ENCODE measurements around the gene SLC35F1.

SLC35F1 gene

DNA sequence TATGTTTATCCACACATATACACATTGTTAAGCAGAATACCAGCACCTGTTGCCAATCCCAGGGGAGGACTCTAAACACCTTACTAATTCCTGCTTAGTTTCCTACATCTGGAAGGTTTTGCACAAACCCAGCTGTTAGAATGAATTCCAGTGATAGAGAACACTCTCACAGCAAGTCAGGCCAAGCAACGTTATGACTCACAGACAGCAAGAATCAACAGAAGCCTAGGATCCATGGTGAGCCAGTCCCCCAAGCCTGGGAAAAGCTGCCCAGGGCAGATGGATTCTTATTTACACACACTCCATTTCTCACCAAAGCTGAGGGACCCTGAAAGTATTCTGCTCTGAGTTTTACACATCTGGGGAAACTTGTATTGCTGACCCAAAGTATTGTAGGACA is 291.7 kb downstream of the SLC35F1 start:
- TF ChIP-seq, protein P1, sequence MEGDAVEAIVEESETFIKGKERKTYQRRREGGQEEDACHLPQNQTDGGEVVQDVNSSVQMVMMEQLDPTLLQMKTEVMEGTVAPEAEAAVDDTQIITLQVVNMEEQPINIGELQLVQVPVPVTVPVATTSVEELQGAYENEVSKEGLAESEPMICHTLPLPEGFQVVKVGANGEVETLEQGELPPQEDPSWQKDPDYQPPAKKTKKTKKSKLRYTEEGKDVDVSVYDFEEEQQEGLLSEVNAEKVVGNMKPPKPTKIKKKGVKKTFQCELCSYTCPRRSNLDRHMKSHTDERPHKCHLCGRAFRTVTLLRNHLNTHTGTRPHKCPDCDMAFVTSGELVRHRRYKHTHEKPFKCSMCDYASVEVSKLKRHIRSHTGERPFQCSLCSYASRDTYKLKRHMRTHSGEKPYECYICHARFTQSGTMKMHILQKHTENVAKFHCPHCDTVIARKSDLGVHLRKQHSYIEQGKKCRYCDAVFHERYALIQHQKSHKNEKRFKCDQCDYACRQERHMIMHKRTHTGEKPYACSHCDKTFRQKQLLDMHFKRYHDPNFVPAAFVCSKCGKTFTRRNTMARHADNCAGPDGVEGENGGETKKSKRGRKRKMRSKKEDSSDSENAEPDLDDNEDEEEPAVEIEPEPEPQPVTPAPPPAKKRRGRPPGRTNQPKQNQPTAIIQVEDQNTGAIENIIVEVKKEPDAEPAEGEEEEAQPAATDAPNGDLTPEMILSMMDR (IDR thresholded peaks at IDR 0.05; ENCODE audit: insufficient read depth, missing control alignments): no peak
- DNase-seq (ENCODE audit: insufficient read length, low spot score) (no peak), FAIRE-seq (no peak)

DNA sequence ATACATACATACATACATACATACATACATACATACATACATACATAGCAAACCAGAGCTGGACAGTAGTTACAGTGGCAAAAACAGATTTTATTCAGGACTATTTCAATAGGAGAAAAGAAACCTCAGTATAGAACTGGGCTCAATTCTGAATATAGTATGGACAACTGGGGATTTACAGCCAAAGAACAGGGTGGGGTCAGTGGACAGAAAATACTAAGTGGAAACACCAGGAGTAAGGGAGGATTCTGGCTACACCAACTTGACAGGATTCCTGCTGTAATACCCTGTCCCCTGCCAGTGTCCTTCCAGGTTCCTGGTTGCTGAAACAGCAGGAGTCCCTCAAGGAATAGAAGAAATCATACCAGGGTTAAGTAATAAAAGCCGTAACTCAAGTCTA is 293.1 kb downstream of the SLC35F1 start:
- no peak for FAIRE-seq
- no peak for DNase-seq (ENCODE audit: insufficient read length, low spot score)
- TF ChIP-seq, protein P1 (IDR thresholded peaks at IDR 0.05; ENCODE audit: insufficient read depth, missing control alignments): no peak

DNA sequence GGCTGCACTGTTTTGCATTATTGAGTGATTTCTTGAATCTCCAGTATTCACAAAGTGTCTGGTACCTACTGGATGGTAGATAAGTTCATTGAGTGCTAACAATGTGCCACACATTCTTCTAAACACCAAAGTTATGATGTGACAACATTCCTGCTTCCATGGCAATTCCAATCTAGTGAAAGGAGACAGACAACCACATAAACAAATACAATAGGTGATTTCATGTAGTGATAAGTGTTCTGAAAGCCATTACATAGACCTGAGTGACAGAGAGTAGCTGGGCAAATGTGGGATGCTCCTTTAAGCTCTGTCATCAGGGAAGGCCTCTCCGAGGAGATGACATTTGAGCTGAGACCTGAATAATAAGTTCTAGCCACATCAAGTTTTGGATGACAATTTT is 295.5 kb downstream of the SLC35F1 start:
- FAIRE-seq (no peak), DNase-seq (ENCODE audit: insufficient read length, low spot score) (no peak)
- TF ChIP-seq, protein P1 (IDR thresholded peaks at IDR 0.05; ENCODE audit: insufficient read depth, missing control alignments): no peak

DNA sequence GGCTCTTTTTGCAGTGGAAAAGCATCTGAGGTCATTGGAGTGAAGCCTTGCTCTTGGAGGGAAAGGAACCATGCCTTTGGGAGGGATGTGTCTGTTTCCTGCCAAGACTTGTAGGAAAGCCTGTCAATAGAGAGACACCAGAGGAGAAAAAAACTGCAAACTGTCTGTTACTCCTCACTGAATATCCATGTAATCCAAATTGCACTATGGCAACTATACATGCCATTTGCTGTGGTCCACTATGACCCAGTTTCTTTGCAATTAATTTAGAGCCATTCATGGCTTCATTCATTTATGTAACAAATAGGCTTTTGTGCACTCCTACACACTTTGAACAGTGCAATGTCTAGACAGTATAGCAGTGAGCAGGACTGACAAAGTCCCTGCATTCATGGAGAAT is 296.5 kb downstream of the SLC35F1 start:
- TF ChIP-seq, protein P1 (IDR thresholded peaks at IDR 0.05; ENCODE audit: insufficient read depth, missing control alignments): no peak
- DNase-seq (ENCODE audit: insufficient read length, low spot score): no peak
- no peak for FAIRE-seq

DNA sequence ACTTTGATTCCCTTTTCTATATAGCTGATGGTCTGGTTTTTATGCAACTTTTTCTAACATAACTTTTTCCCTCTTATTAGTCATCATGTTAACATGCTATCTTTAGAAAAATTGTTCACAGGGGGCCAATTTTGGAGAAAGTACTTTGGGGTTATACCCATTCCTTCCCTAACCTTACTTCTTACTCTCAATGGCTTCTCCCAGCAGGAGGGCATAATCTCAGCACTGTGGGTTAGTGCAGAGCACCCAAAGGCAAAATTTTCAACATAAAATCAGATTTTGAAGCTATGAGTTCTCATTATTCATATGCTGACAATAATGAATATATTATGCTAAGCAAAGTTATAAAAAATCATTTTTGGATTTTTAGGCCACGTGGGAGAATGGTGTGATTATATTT is 299.2 kb downstream of the SLC35F1 start:
- DNase-seq (ENCODE audit: insufficient read length, low spot score) (no peak), FAIRE-seq (no peak)
- TF ChIP-seq, protein P1 (IDR thresholded peaks at IDR 0.05; ENCODE audit: insufficient read depth, missing control alignments): no peak

DNA sequence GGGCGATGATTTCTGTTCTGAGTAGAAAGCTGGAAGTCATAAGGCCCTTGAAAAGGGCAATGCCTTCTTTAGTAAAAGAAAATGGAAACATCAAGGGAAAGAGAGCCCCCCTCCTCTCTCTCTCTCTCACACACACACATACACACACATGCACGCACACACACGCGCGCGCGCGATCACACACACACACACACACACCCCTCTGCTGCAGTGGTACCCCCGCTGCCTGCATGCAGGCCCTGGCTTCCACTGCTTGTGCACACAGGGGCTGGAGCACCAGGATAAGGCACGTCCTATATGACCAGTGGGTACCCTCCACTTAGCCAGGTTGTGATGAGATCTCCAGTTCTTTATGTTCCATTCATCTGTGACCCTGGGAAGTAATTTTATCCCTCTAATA is 300.9 kb downstream of the SLC35F1 start:
- TF ChIP-seq, protein P1 (IDR thresholded peaks at IDR 0.05; ENCODE audit: insufficient read depth, missing control alignments): no peak
- no peak for FAIRE-seq
- no peak for DNase-seq (ENCODE audit: insufficient read length, low spot score)

DNA sequence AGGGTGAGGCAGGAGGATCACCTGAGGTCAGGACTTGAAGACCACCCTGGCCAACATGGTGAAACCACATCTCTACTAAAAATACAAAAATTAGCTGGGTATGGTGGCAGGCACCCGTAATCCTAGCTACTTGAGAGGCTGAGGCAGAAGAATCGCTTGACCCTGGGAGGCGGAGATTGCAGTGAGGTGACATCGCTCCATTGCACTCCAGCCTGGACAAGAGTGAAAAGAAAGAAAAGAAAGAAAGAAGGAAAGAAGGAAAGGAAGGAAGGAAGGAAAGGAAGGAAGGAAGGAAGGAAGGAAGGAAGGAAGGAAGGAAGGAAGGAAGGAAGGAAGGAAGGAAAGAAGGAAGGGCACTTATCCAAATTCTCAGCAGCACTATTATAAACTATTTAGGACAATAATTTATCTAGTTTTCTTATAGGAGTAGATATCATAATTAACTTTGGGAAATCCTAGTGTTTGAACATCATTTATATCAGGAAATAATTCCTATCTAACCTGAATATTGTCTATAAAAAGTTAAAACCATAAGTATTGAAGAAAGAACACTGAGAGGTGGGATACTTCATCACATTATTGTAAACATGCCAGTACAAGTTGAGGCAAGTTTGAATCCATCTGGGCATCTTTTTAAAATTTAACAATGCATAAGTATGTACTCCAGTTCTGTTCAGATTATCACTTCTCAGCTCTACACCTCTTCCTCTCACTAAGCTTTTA is 305.5 kb downstream of the SLC35F1 start:
- DNase-seq (ENCODE audit: insufficient read length, low spot score): no peak
- TF ChIP-seq, protein P1 (IDR thresholded peaks at IDR 0.05; ENCODE audit: insufficient read depth, missing control alignments): no peak

More for the DNA sequence above, 305.5 kb downstream of the SLC35F1 start:
- no peak for FAIRE-seq
